GM23338 (cell line): ENCODE data around the gene SDC3. TPM values are rescaled to one million over a fixed set of nuclear protein-coding genes. Genes with fewer than 3 reads are reported as not detected.

Source experiments
- ATAC-seq: fragments of 200-7000 bp; cut with Tn5 transposase; 3 replicates; pipeline ENCODE4 v1.9.1; 2020
- DNase-seq: peaks from one replicate; pipeline ENCODE4 v3.0.0-alpha.2; 2015; ENCODE audit warnings: low spot score
- H2AFZ ChIP-seq: fragments of 200-600 bp; sonication (generic); 2 replicates; pipeline ENCODE4 v1.8.0; 2016; ENCODE audit warnings: antibody characterized with exemption, mild to moderate bottlenecking, moderate library complexity
- H3F3A ChIP-seq: fragments of 200-600 bp; sonication (generic); replicated peaks from 2 replicates; pipeline ENCODE4 v1.8.0; 2017; ENCODE audit warnings: antibody characterized with exemption, mixed run types, low read depth
- H3K27ac ChIP-seq: fragments of 200-600 bp; sonication (generic); 2 replicates; pipeline ENCODE4 v1.6.1; 2016; ENCODE audit warnings: low read depth
- H3K27me3 ChIP-seq: fragments of 200-600 bp; sonication (generic); 2 replicates; pipeline ENCODE4 v1.8.0; 2016; ENCODE audit warnings: mild to moderate bottlenecking, mixed run types, moderate library complexity; ENCODE audit not compliant: insufficient read depth
- H3K36me3 ChIP-seq: fragments of 200-600 bp; sonication (generic); 2 replicates; pipeline ENCODE4 v1.8.0; 2016; ENCODE audit warnings: mild to moderate bottlenecking; ENCODE audit not compliant: insufficient read depth
- H3K4me1 ChIP-seq: fragments of 200-600 bp; sonication (generic); 2 replicates; pipeline ENCODE4 v1.8.0; 2016; ENCODE audit warnings: mild to moderate bottlenecking, moderate library complexity; ENCODE audit not compliant: insufficient read depth
- H3K4me2 ChIP-seq: fragments of 200-600 bp; sonication (generic); 2 replicates; pipeline ENCODE4 v1.7.1; 2017; ENCODE audit warnings: mixed run types
- H3K4me3 ChIP-seq: fragments of 200-600 bp; sonication (generic); 2 replicates; pipeline ENCODE4 v1.6.1; 2016; ENCODE audit warnings: mixed run types
- H3K79me2 ChIP-seq: fragments of 200-600 bp; sonication (generic); replicated peaks from 2 replicates; pipeline ENCODE4 v1.8.0; 2017; ENCODE audit warnings: mild to moderate bottlenecking; ENCODE audit not compliant: insufficient read depth
- H3K9me2 ChIP-seq: fragments of 200-600 bp; sonication (generic); 2 replicates; pipeline ENCODE4 v1.8.0; 2017; ENCODE audit not compliant: insufficient read depth
- H4K20me1 ChIP-seq: fragments of 200-600 bp; sonication (generic); replicated peaks from 2 replicates; pipeline ENCODE4 v1.8.0; 2017; ENCODE audit warnings: mild to moderate bottlenecking; ENCODE audit not compliant: insufficient read depth
- H3K27ac Mint-ChIP-seq: 2 replicates; pipeline ENCODE4 v1.8.0; 2020; ENCODE audit warnings: inconsistent platforms, mild to moderate bottlenecking, moderate library complexity, mixed read lengths
- H3K27me3 Mint-ChIP-seq: 3 replicates; pipeline ENCODE4 v1.8.0; 2022; ENCODE audit warnings: low read depth, mild to moderate bottlenecking, moderate library complexity, mixed read lengths, inconsistent platforms; ENCODE audit not compliant: insufficient read depth, poor library complexity
- H3K36me3 Mint-ChIP-seq: 3 replicates; pipeline ENCODE4 v1.8.0; 2021; ENCODE audit warnings: low read depth, mild to moderate bottlenecking, inconsistent platforms, moderate library complexity, mixed read lengths
- H3K4me1 Mint-ChIP-seq: 3 replicates; pipeline ENCODE4 v1.8.0; 2020; ENCODE audit warnings: mild to moderate bottlenecking, inconsistent platforms, mixed read lengths
- H3K4me3 Mint-ChIP-seq: 3 replicates; pipeline ENCODE4 v1.8.0; 2021; ENCODE audit warnings: moderate library complexity, mild to moderate bottlenecking, inconsistent platforms, mixed read lengths
- H3K9me3 Mint-ChIP-seq: 3 replicates; pipeline ENCODE4 v1.8.0; 2020; ENCODE audit warnings: moderate library complexity, mild to moderate bottlenecking, inconsistent platforms, mixed read lengths
- CREB1 ChIP-seq: fragments of 250-450 bp; sonication (Bioruptor Pico); IDR thresholded peaks from 2 replicates; pipeline ENCODE4 v1.5.0; 2020; ENCODE audit warnings: low read depth, mild to moderate bottlenecking, moderate library complexity
- CTCF ChIP-seq, 2 experiments: fragments of 200-600 bp in 1 of 2; sonication (generic) in 1 of 2; conservative IDR thresholded peaks; 2 replicates each; pipeline versions ENCODE4 v1.5.1 to v1.6.1; 2016 to 2017; ENCODE audit warnings: antibody characterized with exemption in 2 of 2, low read depth in 2 of 2, mild to moderate bottlenecking in 2 of 2, moderate library complexity in 1 of 2
- EZH2 ChIP-seq: fragments of 200-600 bp; sonication (generic); IDR thresholded peaks from one replicate; pipeline ENCODE4 v1.8.0; 2017; ENCODE audit warnings: antibody characterized with exemption, mild to moderate bottlenecking, low read depth; ENCODE audit not compliant: unreplicated experiment
- EZH2phosphoT487 ChIP-seq: fragments of 200-600 bp; sonication (generic); IDR thresholded peaks from one replicate; pipeline ENCODE4 v1.8.1; 2018; ENCODE audit warnings: antibody characterized with exemption; ENCODE audit not compliant: unreplicated experiment
- JUNB ChIP-seq: IDR thresholded peaks from one replicate; pipeline ENCODE4 v1.6.1; 2016; ENCODE audit warnings: antibody characterized with exemption; ENCODE audit not compliant: unreplicated experiment
- NANOG ChIP-seq: IDR thresholded peaks from 2 replicates; pipeline ENCODE4 v1.6.1; 2016; ENCODE audit warnings: antibody characterized with exemption, borderline replicate concordance
- REST ChIP-seq: IDR thresholded peaks from one replicate; pipeline ENCODE4 v1.6.1; 2018; ENCODE audit warnings: antibody characterized with exemption; ENCODE audit not compliant: unreplicated experiment
- STAT1 ChIP-seq: IDR thresholded peaks from one replicate; pipeline ENCODE4 v1.6.1; 2016; ENCODE audit warnings: antibody characterized with exemption; ENCODE audit not compliant: unreplicated experiment
- ZNF114 ChIP-seq: fragments of 250-450 bp; sonication (Bioruptor Pico); IDR thresholded peaks from 2 replicates; pipeline ENCODE4 v1.5.0; 2020; ENCODE audit warnings: mild to moderate bottlenecking, moderate library complexity
- ZNF462 ChIP-seq: fragments of 250-450 bp; sonication (Bioruptor Pico); IDR thresholded peaks from 2 replicates; pipeline ENCODE4 v1.5.0; 2020; ENCODE audit warnings: mild to moderate bottlenecking, moderate library complexity
- polyA plus RNA-seq: library from polyadenylated mRNA; unstranded; fragments of >200 nt; fragmentation: Nextera tagmentation; extraction: Ambion mirVana; gene quantifications from 2 replicates; pipeline ENCODE4 v1.2.1, GENCODE V29; 2016
- total RNA-seq: library from RNA; depleted of rRNA; stranded (reverse); fragments of >200 nt; shearing (Covaris generic); gene quantifications from 2 replicates; pipeline ENCODE4 v1.2.3, GENCODE V29; 2014

SDC3 gene
- total and polyA plus RNA-seq, 2 experiments from 2014 or later = 5.2 to 29.7 TPM

DNA sequence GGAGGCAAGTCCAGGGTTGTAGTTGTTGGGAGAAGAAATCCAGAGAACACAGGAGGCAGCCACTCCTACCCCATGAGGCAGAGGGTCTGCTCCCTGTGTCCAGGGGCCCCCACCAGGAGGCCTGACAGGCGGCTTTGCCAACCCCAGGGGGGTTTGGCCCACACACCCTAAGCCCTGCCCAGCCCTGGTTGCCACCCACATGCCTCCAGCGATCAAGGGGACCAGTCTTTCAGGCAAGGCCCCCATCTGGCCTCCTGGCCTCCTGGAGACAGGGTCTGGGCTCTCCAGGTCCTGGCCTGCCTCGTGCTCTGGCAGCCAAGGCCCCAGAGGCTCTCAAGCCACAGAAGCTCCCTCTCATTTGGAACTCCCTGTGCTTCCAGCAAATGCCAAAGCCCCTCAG lies 38.5 kb downstream of the SDC3 start (continued):
- TF ChIP-seq CTCF (conservative IDR thresholded peaks at IDR 0.05; ENCODE audit: low read depth in 2 of 2) = no peak

DNA sequence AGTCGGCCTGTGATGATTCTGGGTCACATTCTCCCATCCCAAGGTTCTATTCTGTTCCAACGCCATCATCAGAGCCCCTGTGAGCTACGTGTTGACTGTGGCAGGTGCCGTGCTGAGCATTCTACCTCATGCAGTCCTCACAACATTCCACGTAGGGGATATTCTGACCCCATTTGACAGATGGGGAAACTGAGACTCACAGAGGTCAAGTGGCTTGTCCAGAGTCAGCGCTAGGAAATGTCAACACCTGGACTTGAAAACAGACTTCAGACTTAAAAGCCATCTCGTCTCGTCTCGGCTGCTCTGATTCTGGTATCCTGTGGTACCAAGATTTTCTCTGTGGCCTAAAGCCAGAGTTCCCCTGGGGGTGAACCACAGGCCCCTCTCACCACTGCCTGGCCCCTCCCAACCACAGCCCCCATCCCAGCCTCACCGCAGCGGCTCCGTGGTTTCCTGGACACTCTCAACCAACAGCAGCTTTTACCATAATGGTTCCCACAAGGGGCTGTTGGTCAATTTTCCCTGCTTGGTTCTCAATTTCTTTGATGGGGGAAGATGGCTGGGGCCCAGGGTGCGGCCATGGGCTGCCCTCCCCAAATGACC lies 39.6 kb downstream of the SDC3 start:
- Histone ChIP-seq H3K27ac (no peak overlapping the region), H3K36me3 (peaks cover 12% of the 10 kb centered on the region; the same call in 1 of the 2 replicates), H3F3A (no peaks in the 10 kb centered on the region), H3K27me3 (no peaks in the 10 kb centered on the region), H3K79me2 (no peaks in the 10 kb centered on the region), H3K4me3 (no peak overlapping the region), H3K4me1 (0 out of 2 replicates have a peak, but pooled peaks cover 9% of the 10 kb centered on the region), H3K9me2 (no peaks in the 10 kb centered on the region), H2AFZ (no peak overlapping the region), H4K20me1 (no peaks in the 10 kb centered on the region), H3K4me2 (no peak overlapping the region)
- H3K27me3 Mint-ChIP-seq = peaks cover 8% of the 10 kb centered on the region
- ATAC-seq = no peak
- peaks cover 24% of the 10 kb centered on the region for H3K4me1 Mint-ChIP-seq
- no peak overlapping the region for H3K4me3 Mint-ChIP-seq
- H3K9me3 Mint-ChIP-seq = peaks cover 16% of the 10 kb centered on the region
- DNase-seq = no peak
- H3K27ac Mint-ChIP-seq = peak overlapping the region; percentile 6; the same call in 1 of the 2 replicates
- H3K36me3 Mint-ChIP-seq = peaks cover 28% of the 10 kb centered on the region
- TF ChIP-seq EZH2phosphoT487 (no peak), ZNF114 (CRISPR knock-in tag) (no peak), ZNF462 (CRISPR knock-in tag) (no peak), CREB1 (CRISPR knock-in tag) (no peak), CTCF (conservative IDR thresholded peaks at IDR 0.05; ENCODE audit: low read depth in 2 of 2) (no peak), EZH2 (no peak), NANOG (no peak), REST (no peak), STAT1 (no peak), JUNB (no peak)
